Uterus (tissue), 4 donors: Measurements from ENCODE around the gene GVQW3. TPM values are rescaled to one million over a fixed set of nuclear protein-coding genes. Genes with fewer than 3 reads are reported as not detected.

ENCODE experiments used
- DNase-seq, 2 donors: peaks; one replicate each; pipeline ENCODE4 v3.0.0-alpha.2; 2019 to 2020
- H3K27ac ChIP-seq, 2 donors: fragments of 200-600 bp; sonication (generic); 1 replicate in 1 of 2; 2 replicates in 1 of 2; pipeline ENCODE4 v1.5.1; 2016 to 2018
- H3K27me3 ChIP-seq, 2 donors: fragments of 200-600 bp; sonication (generic); one replicate each; pipeline ENCODE4 v1.5.1; 2018 to 2019; ENCODE audit warnings: control low read depth in 1 of 2
- H3K36me3 ChIP-seq, 2 donors: fragments of 200-600 bp; sonication (generic); one replicate each; pipeline ENCODE4 v1.5.1; 2019; ENCODE audit warnings: control low read depth in 1 of 2
- H3K4me1 ChIP-seq, 2 donors: fragments of 200-600 bp; sonication (generic); one replicate each; pipeline ENCODE4 v1.5.1; 2018 to 2019; ENCODE audit warnings: control low read depth in 1 of 2
- H3K4me3 ChIP-seq, 2 donors: fragments of 200-600 bp; sonication (generic); 1 replicate in 1 of 2; 2 replicates in 1 of 2; pipeline ENCODE4 v1.5.1; 2018 to 2019; ENCODE audit warnings: mild to moderate bottlenecking in 1 of 2
- H3K9me3 ChIP-seq, 2 donors: fragments of 200-600 bp; sonication (generic); one replicate each; pipeline ENCODE4 v1.5.1; 2019; ENCODE audit warnings: control low read depth in 1 of 2
- POLR2A ChIP-seq, 2 donors: fragments of 450-650 bp; IDR thresholded peaks; one replicate each; pipeline ENCODE4 v1.6.1; 2016; ENCODE audit warnings: antibody characterized with exemption in 2 of 2, mild to moderate bottlenecking in 1 of 2, moderate library complexity in 1 of 2
- intact Hi-C: fragments of 100-400 bp; cut with DNase I; formaldehyde crosslinking; loops from one replicate; pipeline ENCODE4 v1.15.1; 2023; ENCODE audit warnings: low total_unique reads
- total RNA-seq, 4 donors: library from RNA; depleted of rRNA in 3 of 4; stranded (reverse); fragments of >200 nt in 3 of 4; gene quantifications; one replicate each; pipeline versions ENCODE4 v1.1.0 to v1.2.4, GENCODE V29; 2014 to 2023
- TF ChIP-seq, protein P1 (sequence below), 4 experiments: fragments of 200-600 bp in 2 of 4; fragments of 450-650 bp in 2 of 4; sonication (generic) in 2 of 4; IDR thresholded peaks; one replicate each; pipeline ENCODE4 v1.5.1; 2016 to 2019; ENCODE audit warnings: antibody characterized with exemption in 4 of 4, mild to moderate bottlenecking in 2 of 4, moderate library complexity in 1 of 4
- donor health status: DM: yes; HTN: yes; CAD: no.

GVQW3 gene
- total RNA-seq, 4 donors from 2014 or later, result 3.2 to 13.6 (median 8.4) TPM

DNA sequence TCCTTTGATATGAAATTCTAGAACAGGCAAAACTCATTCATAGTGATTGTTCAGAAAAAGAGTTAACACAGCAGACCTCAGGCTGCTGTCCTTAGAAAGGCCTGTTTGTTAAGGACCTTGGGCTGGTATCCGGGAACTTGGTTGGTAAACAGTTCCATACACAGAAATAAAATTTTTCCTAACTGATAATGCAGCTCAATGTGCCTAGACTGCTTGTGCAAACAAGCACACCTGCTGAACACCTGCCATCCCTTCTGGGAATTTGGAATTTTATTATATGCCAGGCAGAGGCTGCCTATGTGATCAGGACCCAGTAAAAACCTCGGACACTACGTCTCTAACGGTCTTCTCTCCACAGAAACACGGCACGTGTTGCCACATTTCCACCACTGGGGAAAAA, 11.7 kb upstream of the GVQW3 start:
- no peak for TF ChIP-seq POLR2A (IDR thresholded peaks at IDR 0.05)
- intact Hi-C loops, result no loop called here
- no peaks in the 10 kb centered on the region for H3K9me3 ChIP-seq

DNA sequence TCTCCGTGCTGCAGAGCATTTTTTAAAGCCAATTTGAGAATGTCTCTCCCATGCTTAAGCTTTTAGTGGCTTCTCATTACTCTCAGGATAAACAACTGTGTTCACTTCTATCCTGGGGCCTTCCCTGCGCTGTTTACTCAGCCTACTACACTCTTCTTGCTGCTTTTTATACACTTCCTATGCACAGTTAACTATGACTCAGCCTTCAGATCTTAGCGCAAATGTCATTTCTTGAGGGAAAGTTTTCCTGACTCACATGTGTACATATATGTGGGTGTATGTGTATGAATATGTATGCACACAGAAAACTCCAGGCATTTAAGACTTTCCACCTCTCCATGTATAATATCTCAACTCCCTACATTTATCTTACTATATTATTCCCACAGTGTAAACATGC, 10.0 kb upstream of the GVQW3 start:
- intact Hi-C loops, result no loop called here
- TF ChIP-seq, protein P1, sequence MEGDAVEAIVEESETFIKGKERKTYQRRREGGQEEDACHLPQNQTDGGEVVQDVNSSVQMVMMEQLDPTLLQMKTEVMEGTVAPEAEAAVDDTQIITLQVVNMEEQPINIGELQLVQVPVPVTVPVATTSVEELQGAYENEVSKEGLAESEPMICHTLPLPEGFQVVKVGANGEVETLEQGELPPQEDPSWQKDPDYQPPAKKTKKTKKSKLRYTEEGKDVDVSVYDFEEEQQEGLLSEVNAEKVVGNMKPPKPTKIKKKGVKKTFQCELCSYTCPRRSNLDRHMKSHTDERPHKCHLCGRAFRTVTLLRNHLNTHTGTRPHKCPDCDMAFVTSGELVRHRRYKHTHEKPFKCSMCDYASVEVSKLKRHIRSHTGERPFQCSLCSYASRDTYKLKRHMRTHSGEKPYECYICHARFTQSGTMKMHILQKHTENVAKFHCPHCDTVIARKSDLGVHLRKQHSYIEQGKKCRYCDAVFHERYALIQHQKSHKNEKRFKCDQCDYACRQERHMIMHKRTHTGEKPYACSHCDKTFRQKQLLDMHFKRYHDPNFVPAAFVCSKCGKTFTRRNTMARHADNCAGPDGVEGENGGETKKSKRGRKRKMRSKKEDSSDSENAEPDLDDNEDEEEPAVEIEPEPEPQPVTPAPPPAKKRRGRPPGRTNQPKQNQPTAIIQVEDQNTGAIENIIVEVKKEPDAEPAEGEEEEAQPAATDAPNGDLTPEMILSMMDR (IDR thresholded peaks at IDR 0.05), result no peak
- TF ChIP-seq POLR2A (IDR thresholded peaks at IDR 0.05), result no peak

More for the DNA sequence above, 11.7 kb upstream of the GVQW3 start:
- DNase-seq, result no peak
- Histone ChIP-seq H3K27me3 (no peaks in the 10 kb centered on the region), H3K4me3 (no peak overlapping the region), H3K4me1 (peaks cover 0 to 6% of the 10 kb centered on the region in 2 donors), H3K36me3 (no peaks in the 10 kb centered on the region), H3K27ac (no peak overlapping the region)

DNA sequence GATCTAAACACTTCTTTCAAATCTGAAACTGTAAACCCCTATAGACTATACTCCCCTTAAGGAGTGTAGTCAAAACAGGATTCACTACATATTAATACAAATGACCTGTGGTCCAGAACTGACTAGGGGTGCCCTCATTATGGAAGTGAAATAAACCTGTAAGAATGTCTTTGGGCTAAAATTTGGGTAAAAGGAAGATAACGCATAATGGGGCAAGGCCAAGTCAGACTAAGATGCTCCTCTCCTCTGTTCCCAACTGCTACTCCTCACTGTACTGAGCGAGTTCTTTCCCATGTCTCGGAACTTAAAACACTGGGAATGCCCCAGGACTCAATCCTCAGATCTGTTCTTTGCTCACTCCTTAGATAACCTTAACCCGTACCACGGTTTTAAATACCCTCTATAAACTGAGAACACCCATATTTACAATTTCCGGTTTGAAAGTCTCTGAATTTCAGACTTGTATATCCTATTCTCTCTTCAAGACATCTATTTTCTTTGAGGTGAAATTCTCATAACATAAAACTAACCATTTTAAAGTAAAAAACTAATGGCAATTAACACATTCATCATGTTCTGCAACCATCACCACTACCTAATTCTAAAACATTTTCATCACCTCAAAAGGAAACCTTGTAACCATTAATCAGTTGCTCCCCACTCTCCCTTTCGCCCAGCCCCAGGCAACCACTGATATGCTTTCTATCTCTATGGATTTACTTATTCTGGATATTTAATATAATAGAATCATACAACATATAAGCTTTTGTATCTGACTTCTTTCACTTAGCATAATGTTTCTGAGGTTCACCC, 4.2 kb upstream of the GVQW3 start:
- no peak overlapping the region for H3K4me3 ChIP-seq
- TF ChIP-seq, protein P1 (IDR thresholded peaks at IDR 0.05), result no peak
- TF ChIP-seq POLR2A (IDR thresholded peaks at IDR 0.05), result no peak
- intact Hi-C loops, result no loop called here
- no peak for DNase-seq
- no peak overlapping the region for H3K27ac ChIP-seq
- no peaks in the 10 kb centered on the region for H3K9me3 ChIP-seq
- H3K27me3 ChIP-seq, result no peaks in the 10 kb centered on the region
- peaks cover 3 to 14% of the 10 kb centered on the region in 2 donors for H3K4me1 ChIP-seq
- no peaks in the 10 kb centered on the region for H3K36me3 ChIP-seq

More for the DNA sequence above, 10.0 kb upstream of the GVQW3 start:
- Histone ChIP-seq H3K27ac (no peak overlapping the region), H3K4me3 (no peak overlapping the region), H3K27me3 (no peaks in the 10 kb centered on the region), H3K9me3 (no peaks in the 10 kb centered on the region), H3K4me1 (peaks cover 6% of the 10 kb centered on the region in 2 donors), H3K36me3 (no peaks in the 10 kb centered on the region)
- DNase-seq, result no peak

DNA sequence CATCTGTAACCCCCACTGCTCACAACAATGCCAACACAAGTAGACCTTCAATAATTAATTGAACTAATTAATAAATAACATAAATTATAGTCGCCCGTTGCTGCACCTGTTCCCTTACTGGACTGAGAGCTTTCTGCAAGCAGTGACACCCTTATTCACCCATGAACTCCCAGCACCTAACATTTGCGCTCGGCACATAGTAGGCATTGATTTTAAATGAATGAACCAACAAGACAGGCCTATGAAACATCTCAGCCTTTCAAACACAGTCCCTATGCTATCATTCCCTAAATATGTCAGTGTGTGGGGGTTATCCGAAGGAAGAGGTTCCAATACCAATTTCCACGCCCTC, 1.3 kb upstream of the GVQW3 start:
- H3K27ac ChIP-seq, result peak overlapping the region in 1 of 2 donors; percentile 81
- TF ChIP-seq, protein P1 (IDR thresholded peaks at IDR 0.05), result no peak
- TF ChIP-seq POLR2A (IDR thresholded peaks at IDR 0.05), result no peak
- intact Hi-C loops, result no loop called here

DNA sequence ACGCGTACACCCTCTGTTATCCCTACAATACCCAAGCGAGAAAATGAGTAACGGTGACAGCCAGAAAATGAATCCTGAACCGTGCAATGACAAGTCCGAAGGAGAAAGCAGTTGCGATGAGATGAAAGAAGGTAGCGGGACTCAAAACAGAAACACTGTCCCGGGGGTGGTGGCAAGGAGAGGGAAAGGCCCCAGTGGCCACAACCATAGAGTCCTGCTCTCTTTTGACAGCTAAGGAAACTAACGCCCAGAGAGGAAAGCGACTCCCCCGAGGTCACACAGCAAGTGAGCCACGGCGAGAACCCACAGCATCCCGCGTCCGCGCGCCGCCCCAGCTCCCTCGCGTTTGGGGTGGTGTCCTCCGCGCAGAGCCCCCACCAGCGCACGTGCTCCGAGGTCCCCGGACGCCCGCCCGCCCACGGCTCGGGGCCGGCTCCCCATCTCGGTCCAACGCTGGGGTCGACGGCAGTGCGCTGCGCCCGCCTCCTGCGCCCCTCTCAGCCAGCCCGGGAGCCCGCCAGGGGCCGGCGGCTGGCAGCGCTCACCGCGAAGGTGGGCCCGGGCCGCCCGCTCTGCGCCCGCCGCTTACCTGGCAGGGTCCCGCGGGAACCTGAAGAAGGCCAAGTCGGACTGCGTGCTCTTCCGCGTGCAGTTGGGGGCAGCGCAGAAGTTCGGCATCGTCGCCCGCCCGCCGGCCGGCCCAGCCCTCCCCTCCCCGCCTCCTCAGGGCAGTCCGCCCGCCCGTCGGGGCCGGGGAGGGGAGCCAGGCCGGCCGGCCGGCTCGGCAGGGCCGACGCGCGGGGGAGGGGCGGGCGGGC, 755 bp upstream of the GVQW3 start:
- peaks cover 5 to 8% of the 10 kb centered on the region in 2 donors for H3K4me1 ChIP-seq
- DNase-seq, result no peak
- intact Hi-C loops, result no loop called here

More for the DNA sequence above, 1.3 kb upstream of the GVQW3 start:
- Histone ChIP-seq H3K36me3 (no peaks in the 10 kb centered on the region), H3K9me3 (no peaks in the 10 kb centered on the region), H3K4me1 (peaks cover 5 to 11% of the 10 kb centered on the region in 2 donors), H3K27me3 (no peaks in the 10 kb centered on the region), H3K4me3 (peak overlapping the region; percentile 58 to 96)
- no peak for DNase-seq

More for the DNA sequence above, 755 bp upstream of the GVQW3 start:
- TF ChIP-seq, protein P1 (IDR thresholded peaks at IDR 0.05), result no peak
- TF ChIP-seq POLR2A (IDR thresholded peaks at IDR 0.05), result no peak
- Histone ChIP-seq H3K9me3 (no peaks in the 10 kb centered on the region), H3K27me3 (no peaks in the 10 kb centered on the region), H3K4me3 (peak overlapping the region; percentile 58 to 96), H3K36me3 (no peaks in the 10 kb centered on the region), H3K27ac (peak overlapping the region; percentile 80 to 81)
